Measurements from ENCODE around the gene DUSP9.

GRCh38 chrX:153601511-153602110, 45.4 kb upstream of the DUSP9 start:
- no peak for TF ChIP-seq CTCF (IDR thresholded peaks at IDR 0.05)
- no peak for TF ChIP-seq POLR2AphosphoS5 (IDR thresholded peaks at IDR 0.05)
